ENCODE results near the gene PKN1. TPM values are rescaled to one million over a fixed set of nuclear protein-coding genes. Genes with fewer than 3 reads are reported as not detected.

Gene PKN1
- total and polyA plus RNA-seq, 9 donors: 40.2 to 79.2 (median 72.1) TPM

DNA sequence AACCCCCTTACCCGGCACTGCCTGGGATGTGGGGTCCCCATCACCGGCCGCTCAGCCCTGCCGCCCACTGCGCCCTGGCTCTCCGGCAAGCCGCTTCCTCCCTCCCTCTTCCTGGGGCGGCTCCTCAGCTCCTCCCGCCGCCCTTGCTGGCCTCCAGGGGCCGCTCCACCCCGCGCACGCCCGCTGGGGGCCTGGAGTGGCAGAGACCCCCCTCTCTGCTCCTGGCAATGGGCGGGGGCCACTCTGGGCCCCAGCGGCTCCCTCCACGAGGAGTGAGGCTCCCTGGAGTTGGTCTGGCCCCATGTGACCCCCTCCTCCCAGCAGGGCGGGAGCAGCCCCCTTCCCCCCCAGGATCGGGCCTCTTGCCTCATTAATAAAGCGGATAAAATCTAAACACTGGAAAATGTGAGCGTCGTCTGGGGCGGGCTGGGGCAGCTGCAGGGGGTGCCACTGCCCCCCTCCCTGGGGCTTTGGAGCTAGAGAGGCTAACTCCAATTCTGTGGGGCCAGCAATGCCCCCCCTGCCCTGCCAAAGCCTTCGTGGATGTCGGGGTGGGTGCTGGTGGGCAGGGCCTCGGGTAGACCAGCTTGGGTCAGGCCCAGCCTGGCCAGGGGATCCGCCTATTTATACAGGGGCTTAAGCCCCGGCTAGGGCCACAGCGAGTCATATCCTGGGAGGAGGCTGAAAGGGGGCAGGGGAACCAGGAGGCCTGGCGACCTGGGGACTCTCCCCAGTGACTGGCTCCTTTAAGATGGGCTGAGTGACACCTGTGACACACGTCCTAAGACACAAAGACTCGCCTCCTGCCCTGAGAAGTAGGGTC lies 42.4 kb downstream of the PKN1 start, which contains the start of gene PTGER1:
TSS of gene PTGER1 (minus strand) at position 104 of the 823 bp plus-strand sequence. CDS start 1,034 bp downstream, outside the sequence.
- Histone ChIP-seq H3K4me1 (ENCODE audit: control insufficient read depth, insufficient read depth, low read length) (peaks cover 42% of the 10 kb centered on the region), H3K36me3 (ENCODE audit: control insufficient read depth, insufficient read depth, low read length) (peaks cover 41% of the 10 kb centered on the region), H3K27ac (ENCODE audit: low read length) (no peak within 1 kb of the TSS), H3K4me3 (ENCODE audit: low read length) (no peak within 1 kb of the TSS), H3K27me3 (ENCODE audit: control insufficient read depth, insufficient read depth, low read length) (peaks cover 43% of the 10 kb centered on the region), H3K9me3 (replicated peaks; ENCODE audit: control insufficient read depth, low read depth, low read length) (no peaks in the 10 kb centered on the region)
- peak; percentile 26 for DNase-seq
- 9% methylated on average over 26 of the region's 33 CpGs for WGBS (ENCODE audit: insufficient coverage)

DNA sequence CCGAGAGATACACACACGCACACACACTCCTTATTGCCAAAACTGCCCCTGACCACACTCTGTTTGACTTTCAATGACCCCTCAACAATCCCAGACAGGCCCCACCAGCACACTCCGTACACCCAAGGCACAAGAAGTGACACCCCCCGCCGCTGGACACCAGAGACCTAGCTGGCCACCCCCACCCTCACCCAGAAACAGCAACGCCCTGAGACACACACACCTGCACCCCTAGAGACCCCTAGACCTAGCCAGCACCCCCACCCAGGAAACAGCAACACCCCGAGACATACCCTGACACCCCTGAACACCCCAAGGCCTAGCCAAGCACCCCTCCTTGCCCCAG lies 43.2 kb downstream of the PKN1 start:
- 73% methylated on average over 6 of the region's 7 CpGs for WGBS (ENCODE audit: insufficient coverage)
- Histone ChIP-seq H3K9me3 (replicated peaks; ENCODE audit: control insufficient read depth, low read depth, low read length) (no peaks in the 10 kb centered on the region), H3K27me3 (ENCODE audit: control insufficient read depth, insufficient read depth, low read length) (peaks cover 43% of the 10 kb centered on the region), H3K27ac (ENCODE audit: low read length) (no peak overlapping the region), H3K36me3 (ENCODE audit: control insufficient read depth, insufficient read depth, low read length) (peaks cover 40% of the 10 kb centered on the region), H3K4me3 (ENCODE audit: low read length) (no peak overlapping the region), H3K4me1 (ENCODE audit: control insufficient read depth, insufficient read depth, low read length) (peaks cover 42% of the 10 kb centered on the region)
- DNase-seq: no peak

DNA sequence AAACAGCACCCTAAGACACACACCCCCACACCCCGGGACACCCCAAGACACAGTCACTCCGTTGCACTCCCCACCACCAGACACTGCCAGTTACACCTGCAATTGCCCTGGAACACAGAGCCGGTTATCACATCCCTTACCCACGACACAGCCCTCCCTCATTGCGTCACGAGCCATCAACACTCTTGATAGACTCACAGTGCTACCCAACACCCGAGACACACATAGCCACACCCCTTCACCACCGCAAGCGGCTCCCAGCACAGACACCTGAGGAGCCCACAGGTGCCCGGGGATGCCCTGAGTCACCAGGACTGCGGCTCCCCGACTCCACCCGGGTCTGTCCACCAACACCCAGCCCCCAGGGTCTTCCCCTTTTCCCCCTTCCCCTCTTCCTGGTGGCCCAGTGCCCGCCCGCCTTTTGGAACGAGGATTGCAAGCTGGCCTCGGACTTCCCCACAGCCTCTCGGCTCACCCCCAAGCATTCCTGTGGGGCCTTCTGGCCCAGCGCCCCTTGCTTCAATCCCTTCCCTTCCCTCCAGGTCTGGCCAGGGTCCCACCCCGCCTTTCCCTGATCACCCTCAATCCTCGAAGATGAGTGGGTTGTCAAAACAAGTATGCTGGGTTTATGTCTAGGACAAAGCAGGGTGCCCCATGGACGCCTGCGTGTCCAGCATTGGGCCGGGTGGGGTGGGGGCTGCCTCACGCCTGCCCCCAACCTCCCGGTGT lies 43.7 kb downstream of the PKN1 start:
- no peak overlapping the region for H3K27ac ChIP-seq (ENCODE audit: low read length)
- H3K4me1 ChIP-seq (ENCODE audit: control insufficient read depth, insufficient read depth, low read length): peaks cover 42% of the 10 kb centered on the region
- peaks cover 37% of the 10 kb centered on the region for H3K36me3 ChIP-seq (ENCODE audit: control insufficient read depth, insufficient read depth, low read length)
- 37% methylated on average over 20 of the region's 26 CpGs for WGBS (ENCODE audit: insufficient coverage)
- no peak overlapping the region for H3K4me3 ChIP-seq (ENCODE audit: low read length)
- peaks cover 43% of the 10 kb centered on the region for H3K27me3 ChIP-seq (ENCODE audit: control insufficient read depth, insufficient read depth, low read length)
- DNase-seq: peak; percentile 37
- no peaks in the 10 kb centered on the region for H3K9me3 ChIP-seq (replicated peaks; ENCODE audit: control insufficient read depth, low read depth, low read length)

DNA sequence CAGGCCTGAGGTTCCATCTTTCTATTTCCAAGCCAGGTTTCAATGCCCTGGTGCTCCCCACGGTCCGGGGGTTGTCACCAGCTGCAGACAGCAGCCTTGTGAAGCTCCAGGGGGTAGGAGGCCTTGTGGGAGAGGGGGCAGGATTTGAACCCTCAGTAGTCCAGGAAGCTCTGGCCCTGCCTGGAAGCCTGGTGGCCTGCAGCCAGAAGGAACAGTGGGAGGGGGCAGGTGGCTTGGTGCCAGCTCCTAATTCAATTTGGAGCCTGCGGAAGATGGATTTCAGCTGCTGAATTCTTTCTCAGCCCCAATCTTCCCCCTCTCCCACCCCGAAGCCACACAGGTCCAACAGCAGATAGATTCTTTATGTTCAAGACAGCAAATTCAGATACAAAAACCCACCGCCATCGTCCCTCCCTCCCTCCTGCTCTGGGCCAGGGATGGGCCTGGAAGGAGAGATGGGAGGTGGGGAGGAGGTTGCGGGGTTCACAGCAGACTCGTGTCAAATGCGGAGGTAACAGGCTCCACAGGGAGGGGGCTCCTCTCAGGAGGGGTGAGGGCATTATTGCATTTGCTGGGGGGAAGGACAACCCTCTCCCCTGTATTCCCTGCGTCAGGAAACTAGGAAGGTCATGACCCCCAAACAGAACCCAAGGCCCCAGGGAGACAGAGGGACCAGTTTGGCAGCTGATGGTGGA lies 44.5 kb downstream of the PKN1 start:
- DNase-seq: peak; percentile 57
- no peaks in the 10 kb centered on the region for H3K9me3 ChIP-seq (replicated peaks; ENCODE audit: control insufficient read depth, low read depth, low read length)
- peaks cover 36% of the 10 kb centered on the region for H3K27me3 ChIP-seq (ENCODE audit: control insufficient read depth, insufficient read depth, low read length)
- WGBS (ENCODE audit: insufficient coverage): 6% methylated on average over 2 of the region's 10 CpGs
- H3K4me1 ChIP-seq (ENCODE audit: control insufficient read depth, insufficient read depth, low read length): peaks cover 36% of the 10 kb centered on the region
- H3K36me3 ChIP-seq (ENCODE audit: control insufficient read depth, insufficient read depth, low read length): peaks cover 45% of the 10 kb centered on the region
- H3K4me3 ChIP-seq (ENCODE audit: low read length): no peak overlapping the region
- no peak overlapping the region for H3K27ac ChIP-seq (ENCODE audit: low read length)

- H3K4me1 ChIP-seq (ENCODE audit: control insufficient read depth, insufficient read depth, low read length): peaks cover 32% of the 10 kb centered on the region
- 67% methylated on average over 14 of the region's 24 CpGs for WGBS (ENCODE audit: insufficient coverage)
- H3K4me3 ChIP-seq (ENCODE audit: low read length): no peak overlapping the region
- peaks cover 30% of the 10 kb centered on the region for H3K27me3 ChIP-seq (ENCODE audit: control insufficient read depth, insufficient read depth, low read length)
- peaks cover 49% of the 10 kb centered on the region for H3K36me3 ChIP-seq (ENCODE audit: control insufficient read depth, insufficient read depth, low read length)
- H3K27ac ChIP-seq (ENCODE audit: low read length): no peak overlapping the region
- no peaks in the 10 kb centered on the region for H3K9me3 ChIP-seq (replicated peaks; ENCODE audit: control insufficient read depth, low read depth, low read length)
- DNase-seq: no peak
These were observed 45.0 kb downstream of the PKN1 start for GRCh38 chr19:14478113-14478545.

DNA sequence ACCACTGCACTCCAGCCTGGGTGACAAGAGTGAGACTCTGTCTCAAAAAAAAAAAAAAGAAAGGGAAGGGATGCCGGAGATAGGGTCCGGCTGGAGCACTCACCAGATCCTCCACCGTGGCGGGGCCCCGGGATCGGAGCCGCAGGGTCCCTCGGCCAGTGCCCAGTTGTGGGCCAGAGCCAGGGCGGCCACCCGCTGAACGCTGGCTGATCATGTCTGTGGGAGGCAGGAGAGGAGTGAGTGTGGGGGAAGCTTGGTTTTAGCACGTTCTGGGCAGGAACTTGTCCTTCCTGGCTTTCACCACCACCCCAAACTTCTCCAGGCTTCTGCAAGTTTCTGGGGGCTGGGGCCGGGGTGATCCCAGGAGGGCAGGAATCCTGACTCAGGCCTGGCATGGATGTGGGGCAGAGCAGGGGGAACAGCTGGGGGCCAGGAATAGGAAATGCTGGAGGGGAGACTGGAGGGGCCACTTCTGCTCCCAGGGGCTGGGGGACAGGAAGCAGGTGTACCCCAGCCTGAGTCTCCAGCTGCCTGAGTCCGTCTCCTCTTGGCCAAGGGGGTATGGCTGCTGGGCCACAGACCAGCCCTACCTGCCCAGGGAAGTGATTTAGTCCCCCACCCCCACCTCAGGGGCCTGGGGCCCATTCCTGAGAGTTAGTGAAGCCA lies 46.3 kb downstream of the PKN1 start:
- H3K36me3 ChIP-seq (ENCODE audit: control insufficient read depth, insufficient read depth, low read length): peaks cover 52% of the 10 kb centered on the region
- H3K27me3 ChIP-seq (ENCODE audit: control insufficient read depth, insufficient read depth, low read length): peaks cover 23% of the 10 kb centered on the region
- no peak overlapping the region for H3K4me3 ChIP-seq (ENCODE audit: low read length)
- no peak overlapping the region for H3K27ac ChIP-seq (ENCODE audit: low read length)
- no peak for DNase-seq
- H3K9me3 ChIP-seq (replicated peaks; ENCODE audit: control insufficient read depth, low read depth, low read length): no peaks in the 10 kb centered on the region
- peaks cover 32% of the 10 kb centered on the region for H3K4me1 ChIP-seq (ENCODE audit: control insufficient read depth, insufficient read depth, low read length)
- WGBS (ENCODE audit: insufficient coverage): 74% methylated on average over 5 of the region's 14 CpGs

GRCh38 chr19:14479975-14480699 lies 47.0 kb downstream of the PKN1 start:
- Histone ChIP-seq H3K27ac (ENCODE audit: low read length) (no peak overlapping the region), H3K36me3 (ENCODE audit: control insufficient read depth, insufficient read depth, low read length) (peaks cover 52% of the 10 kb centered on the region), H3K4me3 (ENCODE audit: low read length) (no peak overlapping the region), H3K9me3 (replicated peaks; ENCODE audit: control insufficient read depth, low read depth, low read length) (no peaks in the 10 kb centered on the region), H3K4me1 (ENCODE audit: control insufficient read depth, insufficient read depth, low read length) (peaks cover 27% of the 10 kb centered on the region), H3K27me3 (ENCODE audit: control insufficient read depth, insufficient read depth, low read length) (peaks cover 16% of the 10 kb centered on the region)
- DNase-seq: peak; percentile 29
- WGBS (ENCODE audit: insufficient coverage): 35% methylated on average over 37 of the region's 43 CpGs

DNA sequence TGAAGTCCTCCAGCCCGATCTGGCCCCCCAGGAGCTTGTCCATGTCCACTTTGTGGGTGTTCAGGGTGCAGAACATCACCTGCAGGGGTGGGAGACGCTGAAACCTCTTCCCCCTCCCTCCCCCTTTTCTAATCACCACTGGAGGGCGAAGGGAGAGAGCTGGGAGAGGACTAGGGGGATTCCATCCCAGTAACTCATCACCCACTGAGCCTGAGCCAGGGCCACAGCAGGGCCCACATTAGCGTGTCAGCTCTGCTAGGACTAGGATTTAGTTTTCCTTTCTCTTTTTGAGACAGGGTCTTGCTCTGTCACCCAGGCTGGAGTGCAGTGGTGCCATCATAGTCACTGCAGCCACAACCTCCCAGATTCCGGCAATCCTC lies 47.6 kb downstream of the PKN1 start:
- no peak for DNase-seq
- H3K4me3 ChIP-seq (ENCODE audit: low read length): no peak overlapping the region
- no peaks in the 10 kb centered on the region for H3K9me3 ChIP-seq (replicated peaks; ENCODE audit: control insufficient read depth, low read depth, low read length)
- no peak overlapping the region for H3K27ac ChIP-seq (ENCODE audit: low read length)
- no CpG with 5 or more reads among the region's 5 CpGs for WGBS (ENCODE audit: insufficient coverage)
- H3K4me1 ChIP-seq (ENCODE audit: control insufficient read depth, insufficient read depth, low read length): peaks cover 21% of the 10 kb centered on the region
- peaks cover 11% of the 10 kb centered on the region for H3K27me3 ChIP-seq (ENCODE audit: control insufficient read depth, insufficient read depth, low read length)
- peaks cover 52% of the 10 kb centered on the region for H3K36me3 ChIP-seq (ENCODE audit: control insufficient read depth, insufficient read depth, low read length)

GRCh38 chr19:14482172-14482941 lies 49.3 kb downstream of the PKN1 start:
- Histone ChIP-seq H3K27me3 (ENCODE audit: control insufficient read depth, insufficient read depth, low read length) (peaks cover 3% of the 10 kb centered on the region), H3K9me3 (replicated peaks; ENCODE audit: control insufficient read depth, low read depth, low read length) (no peaks in the 10 kb centered on the region), H3K4me1 (ENCODE audit: control insufficient read depth, insufficient read depth, low read length) (peaks cover 14% of the 10 kb centered on the region), H3K4me3 (ENCODE audit: low read length) (no peak overlapping the region), H3K36me3 (ENCODE audit: control insufficient read depth, insufficient read depth, low read length) (peaks cover 51% of the 10 kb centered on the region), H3K27ac (ENCODE audit: low read length) (no peak overlapping the region)
- no peak for DNase-seq
- 87% methylated on average over 7 of the region's 18 CpGs for WGBS (ENCODE audit: insufficient coverage)
